Fibroblast of pulmonary artery (primary cell): ENCODE measurements around the gene ACOT7.
"Not testable (repeated sequence)": the region's sequence is repeated elsewhere in the genome, so short reads cannot be mapped to it uniquely, and the experiment has no call there.

Experiments used
- DNase-seq: peaks from one replicate; pipeline ENCODE4 v3.0.0-alpha.2; 2010; ENCODE audit warnings: low read depth
- H3K4me3 ChIP-seq: replicated peaks from 2 replicates; pipeline ENCODE4 v1.5.1; 2011; ENCODE audit warnings: low read depth, mild to moderate bottlenecking, control low read depth, low read length, moderate library complexity
- CTCF ChIP-seq: IDR thresholded peaks from 2 replicates; pipeline ENCODE4 v1.5.1; 2011; ENCODE audit warnings: mild to moderate bottlenecking, control low read depth, low read length, inconsistent platforms; ENCODE audit errors: missing control alignments

The ACOT7 gene

GRCh38 chr1:6363085-6363884 is 30.3 kb downstream of the ACOT7 start:
- DNase-seq = peak; percentile 85
- H3K4me3 ChIP-seq = not testable (repeated sequence)
- TF ChIP-seq CTCF = peak; percentile 45

GRCh38 chr1:6361124-6361775 is 32.3 kb downstream of the ACOT7 start:
- no peak for TF ChIP-seq CTCF
- no peak for DNase-seq
- H3K4me3 ChIP-seq = no peak overlapping the region

GRCh38 chr1:6360517-6361070 is 33.0 kb downstream of the ACOT7 start:
- no peak overlapping the region for H3K4me3 ChIP-seq
- no peak for DNase-seq
- no peak for TF ChIP-seq CTCF

- DNase-seq = no peak
- H3K4me3 ChIP-seq = no peak overlapping the region
- TF ChIP-seq CTCF = no peak
Measured at GRCh38 chr1:6360117-6360496, 33.5 kb downstream of the ACOT7 start.

- TF ChIP-seq CTCF = peak; percentile 3
- DNase-seq = peak; percentile 84
- H3K4me3 ChIP-seq = no peak overlapping the region
Measured at GRCh38 chr1:6359216-6360116, 34.1 kb downstream of the ACOT7 start.

GRCh38 chr1:6358757-6359201 is 34.8 kb downstream of the ACOT7 start:
- peak; percentile 81 for DNase-seq
- TF ChIP-seq CTCF = no peak
- H3K4me3 ChIP-seq = no peak overlapping the region
